Astrocyte of the hippocampus (primary cell): ENCODE results near the gene RTL1.

ENCODE experiments used
- DNase-seq: peaks from one replicate; pipeline ENCODE4 v3.0.0; 2011; ENCODE audit warnings: low read depth, low spot score

RTL1 gene

DNA sequence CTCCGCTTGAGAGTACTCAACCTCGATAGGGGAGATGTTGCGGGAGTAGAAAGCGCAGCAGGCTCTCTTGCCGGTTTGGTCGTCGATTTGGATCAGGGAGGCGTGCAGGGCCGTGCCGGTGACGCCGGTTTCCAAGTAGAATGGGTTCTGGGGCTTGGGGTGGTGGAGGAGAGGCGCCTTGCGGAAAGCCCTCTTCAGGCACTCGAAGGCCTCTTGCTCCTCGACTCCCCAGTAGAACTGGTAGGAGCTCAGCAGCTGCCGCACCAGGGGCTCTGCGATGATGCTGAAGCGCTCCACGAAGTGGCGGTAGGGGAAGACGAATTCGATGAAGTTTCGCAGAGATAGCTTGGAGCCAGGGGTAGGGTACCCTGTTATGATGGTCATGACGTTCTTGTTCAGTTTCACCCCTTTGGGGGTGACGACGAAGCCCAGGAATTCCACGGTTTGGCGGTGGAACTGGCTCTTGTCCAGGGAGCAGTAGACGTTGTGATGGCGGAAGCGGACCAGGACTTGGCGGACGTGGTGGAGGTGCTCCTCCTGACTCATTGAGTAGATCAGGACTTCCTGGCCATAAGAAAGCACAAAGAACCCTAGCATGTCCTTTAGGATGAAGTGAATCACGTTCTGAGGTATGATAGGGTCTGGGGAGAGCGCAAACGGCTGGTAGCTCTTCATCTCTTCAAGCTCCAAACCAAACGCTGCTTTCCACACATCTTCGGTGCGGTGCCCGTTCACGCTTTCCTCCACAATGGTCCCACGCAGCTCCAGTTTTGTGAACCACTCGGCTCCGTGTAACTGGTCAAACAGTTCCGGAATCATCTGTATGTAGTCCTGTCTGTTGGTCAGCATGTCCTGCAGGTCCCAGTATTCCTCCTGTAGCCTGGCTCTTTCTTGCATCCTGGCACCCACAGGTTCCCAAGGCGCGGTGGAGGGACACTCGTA is 21.2 kb downstream of the RTL1 start:
- no peak for DNase-seq

- no peak for DNase-seq
These were observed 22.1 kb downstream of the RTL1 start for GRCh38 chr14:100881211-100882025.

GRCh38 chr14:100880271-100881101 is 23.0 kb downstream of the RTL1 start:
- DNase-seq: no peak

GRCh38 chr14:100879782-100880181 is 23.7 kb downstream of the RTL1 start:
- no peak for DNase-seq

- DNase-seq: no peak
These were observed 24.3 kb downstream of the RTL1 start for GRCh38 chr14:100879194-100879593.

DNA sequence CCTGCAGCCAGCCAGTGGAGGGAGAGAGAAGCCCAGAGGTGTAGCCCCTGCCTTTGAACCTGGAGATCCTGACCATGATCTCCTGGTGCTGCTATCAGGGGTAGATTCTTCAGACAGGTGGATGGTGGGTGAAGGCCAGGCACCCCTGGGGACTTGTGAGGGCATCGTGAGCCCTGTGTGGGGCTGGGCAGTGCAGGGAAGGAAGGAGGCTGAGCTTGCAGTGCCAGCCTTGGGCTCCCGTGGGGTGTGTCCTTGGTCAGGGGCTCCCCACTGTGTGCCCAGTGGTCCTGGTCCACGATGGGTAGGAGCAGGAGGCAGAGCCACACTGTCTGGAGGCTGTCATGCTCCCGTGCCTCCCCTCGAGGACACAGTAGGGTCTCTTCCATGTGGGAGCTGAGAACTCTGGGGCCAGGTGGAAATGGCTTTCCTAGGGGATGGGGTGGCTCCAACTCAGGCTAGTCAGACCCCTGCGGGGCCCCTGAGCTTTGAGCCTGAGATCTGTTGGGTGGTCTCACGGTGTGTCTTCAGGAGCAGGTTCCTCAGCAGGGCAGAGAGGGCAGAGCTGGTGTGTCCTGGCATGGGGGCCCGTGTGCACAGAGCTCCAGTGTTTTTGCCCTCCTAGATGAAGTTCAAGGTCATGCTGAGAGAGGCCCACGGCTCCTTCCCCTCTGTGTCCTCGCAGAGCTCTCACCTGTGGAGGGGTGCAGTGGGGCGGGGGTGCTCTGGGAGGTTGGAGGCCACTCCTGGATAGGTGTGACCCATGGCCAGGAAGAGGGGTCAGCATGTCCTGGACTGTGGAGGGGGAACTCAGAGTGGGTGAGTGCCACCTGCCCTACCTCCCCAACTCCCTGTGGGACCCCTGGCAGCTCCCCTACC is 25.0 kb downstream of the RTL1 start:
- DNase-seq: no peak

GRCh38 chr14:100875861-100876590 is 27.5 kb downstream of the RTL1 start:
- DNase-seq: no peak

- no peak for DNase-seq
These were observed 28.4 kb downstream of the RTL1 start for GRCh38 chr14:100875126-100875525.

- DNase-seq: no peak
These were observed 29.0 kb downstream of the RTL1 start for GRCh38 chr14:100874411-100875091.

GRCh38 chr14:100874051-100874410 is 29.5 kb downstream of the RTL1 start:
- DNase-seq: no peak

DNA sequence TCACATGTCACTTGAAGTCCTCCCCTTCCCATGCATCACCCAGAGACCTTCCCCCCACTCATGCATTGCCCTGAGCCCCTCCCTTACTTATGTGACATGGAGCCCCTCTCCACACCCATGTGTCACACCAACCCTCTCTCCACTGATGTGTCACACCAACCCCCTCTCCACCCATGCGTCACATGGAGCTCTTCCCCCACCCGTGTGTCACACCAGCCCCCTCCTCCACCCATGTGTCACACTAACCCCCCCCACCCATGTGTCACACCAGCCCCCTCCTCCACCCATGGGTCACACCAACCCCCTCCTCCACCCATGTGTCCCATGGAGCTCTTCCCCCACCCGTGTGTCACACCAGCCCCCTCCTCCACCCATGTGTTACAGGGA is 30.4 kb downstream of the RTL1 start:
- no peak for DNase-seq

DNA sequence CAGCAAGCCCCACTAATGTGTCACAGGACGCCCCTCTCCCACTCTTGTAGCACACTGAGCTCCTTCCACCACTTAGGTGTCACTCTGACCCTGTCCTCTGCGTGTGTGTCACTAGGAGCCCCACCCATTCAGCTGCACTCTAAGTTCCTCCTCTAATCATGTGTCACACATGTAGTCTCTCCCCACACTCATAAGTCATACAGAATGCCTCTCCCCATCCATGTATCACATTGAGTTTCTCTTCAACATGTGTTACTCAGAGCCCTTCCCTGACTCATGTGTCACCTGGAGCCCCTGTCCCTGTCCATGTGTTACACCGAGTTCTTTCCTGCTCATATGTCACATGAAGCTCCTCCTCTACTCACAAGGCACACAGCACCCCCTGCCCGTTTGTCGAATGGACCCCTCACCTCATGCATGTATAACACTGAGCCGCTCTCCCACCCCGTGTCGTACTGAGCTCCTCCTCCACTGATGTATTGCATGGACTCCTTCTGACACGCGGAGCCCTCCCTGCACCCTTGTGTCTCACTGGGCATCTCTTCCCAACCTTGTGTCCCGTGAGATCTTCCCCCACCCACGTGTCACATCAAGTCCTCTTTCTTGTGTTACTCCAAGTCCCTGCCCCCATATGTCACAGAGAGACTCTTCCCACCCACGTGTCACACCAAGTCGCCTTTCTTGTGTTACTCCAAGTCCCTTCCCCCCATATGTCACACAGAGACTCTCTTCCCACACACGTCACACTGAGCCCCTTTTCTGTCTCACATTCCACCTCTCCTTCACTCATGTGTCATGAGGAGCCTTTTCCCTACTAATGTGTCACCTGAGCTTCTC is 31.0 kb downstream of the RTL1 start:
- DNase-seq: no peak

DNA sequence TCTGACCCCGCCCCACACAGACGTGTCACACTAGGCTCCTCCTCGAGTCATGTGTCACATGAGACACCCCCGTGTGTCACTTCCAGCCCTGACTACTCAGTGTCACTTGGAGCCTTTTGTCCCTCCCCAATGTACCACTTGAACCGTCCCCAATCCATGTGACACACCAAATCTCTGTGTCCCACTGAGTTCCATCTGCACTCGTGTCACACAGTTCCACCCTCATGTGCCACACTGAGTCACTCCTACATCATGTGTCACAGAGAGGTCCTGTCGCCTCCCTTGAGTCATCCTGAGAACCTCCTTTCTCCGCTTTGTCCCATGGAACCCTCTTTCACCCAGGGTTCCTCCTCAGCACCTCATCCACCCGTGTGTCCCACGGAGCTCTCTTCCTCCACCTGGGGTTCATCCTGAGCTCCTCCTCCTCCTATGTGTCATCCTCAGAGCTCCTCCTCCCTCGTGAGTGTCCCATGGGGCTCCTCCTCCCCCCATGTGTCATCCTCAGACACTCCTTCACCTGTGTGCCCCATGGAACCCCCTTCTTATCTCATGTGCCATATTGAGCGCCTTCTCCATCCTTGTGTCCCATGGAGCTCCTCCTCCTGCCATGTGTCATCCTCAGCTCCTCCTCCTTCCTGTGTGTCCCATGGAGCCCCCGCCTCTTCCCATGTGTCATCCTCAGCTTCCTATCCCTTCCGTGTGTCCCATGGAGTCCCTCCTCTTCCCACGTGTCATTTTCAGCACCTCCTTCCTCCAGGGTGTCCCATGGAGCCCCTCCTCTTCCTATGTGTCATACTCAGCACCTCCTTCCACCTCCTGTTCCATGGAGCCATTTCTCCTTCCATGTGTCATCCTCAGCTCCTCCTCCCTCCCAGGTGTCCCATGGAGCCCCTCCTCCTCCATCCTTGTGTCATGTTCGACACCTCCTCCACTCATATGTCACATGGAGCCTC is 32.0 kb downstream of the RTL1 start:
- no peak for DNase-seq

GRCh38 chr14:100868621-100869370 is 34.7 kb downstream of the RTL1 start:
- no peak for DNase-seq

GRCh38 chr14:100867631-100868315 is 35.7 kb downstream of the RTL1 start:
- DNase-seq: no peak
